HCT116 (cell line): ENCODE results near the gene ATXN7L1. TPM values are rescaled to one million over a fixed set of nuclear protein-coding genes. Genes with fewer than 3 reads are reported as not detected.

Experiments
- ATAC-seq: fragments of 200-7000 bp; cut with Tn5 transposase; 2 replicates; pipeline ENCODE4 v1.9.1; 2020; ENCODE audit warnings: mild to moderate bottlenecking, moderate library complexity
- BruUV-seq: library from RNA; stranded (reverse); fragments of 400-500 nt; replicated peaks from 2 replicates; lab custom pipeline; 2021; lab: Mats Ljungman, UMichigan
- CTCF ChIA-PET: fragments of 300-600 bp; sonication (Branson Sonifier 250); formaldehyde crosslinking; loops from one replicate; lab custom pipeline; 2021; ENCODE audit warnings: antibody characterized with exemption; lab: Charles Lee
- POLR2A ChIA-PET: fragments of 300-600, 350-600 bp; sonication (Branson Sonifier 250); formaldehyde crosslinking; loops from one replicate; lab custom pipeline; 2021; ENCODE audit warnings: antibody characterized with exemption; lab: Charles Lee
- RAD21 ChIA-PET, 2 experiments: fragments of 300-600 bp; sonication (Branson Sonifier 250); formaldehyde crosslinking; loops; one replicate each; lab custom pipeline; 2023; ENCODE audit warnings: low total read pairs in 2 of 2; ENCODE audit not compliant: uncharacterized antibody in 2 of 2, unreplicated experiment in 2 of 2, low non-redundant PET in 1 of 2; lab: Charles Lee
- DNase-seq: peaks from one replicate; pipeline ENCODE4 v3.0.0-alpha.2; 2010; ENCODE audit warnings: low read depth, low spot score
- H2AFZ ChIP-seq: fragments of 200-600 bp; shearing (Covaris generic), sonication (generic); 2 replicates; pipeline ENCODE4 v1.6.1; 2017; ENCODE audit warnings: low read depth, mixed run types, mixed read lengths, antibody characterized with exemption, low read length; ENCODE audit not compliant: poor library complexity, severe bottlenecking
- H3K27ac ChIP-seq: 2 replicates; pipeline ENCODE4 v1.5.1; 2012; ENCODE audit warnings: low read depth, low read length
- H3K27me3 ChIP-seq: fragments of 200-600 bp; sonication (generic); 2 replicates; pipeline ENCODE4 v1.6.1; 2016; ENCODE audit warnings: mixed run types, low read length, mixed read lengths; ENCODE audit not compliant: insufficient read depth
- H3K36me3 ChIP-seq, 2 experiments: fragments of 200-500 bp in 1 of 2; fragments of 200-600 bp in 1 of 2; sonication (Bioruptor generic) in 1 of 2; sonication (generic) in 1 of 2; 2 replicates each; pipeline versions ENCODE4 v1.5.1 to v1.6.1; 2014 to 2016; ENCODE audit warnings: low read length in 2 of 2, inconsistent platforms in 1 of 2, mixed read lengths in 1 of 2, mixed run types in 1 of 2; ENCODE audit not compliant: insufficient read depth in 2 of 2, control insufficient read depth in 1 of 2
- H3K4me1 ChIP-seq, 2 experiments: fragments of 200-600 bp in 1 of 2; sonication (generic) in 1 of 2; 2 replicates each; pipeline versions ENCODE4 v1.5.1 to v1.6.1; 2012 to 2017; ENCODE audit warnings: low read length in 2 of 2, inconsistent platforms in 1 of 2, mild to moderate bottlenecking in 1 of 2, mixed read lengths in 1 of 2, mixed run types in 1 of 2, moderate library complexity in 1 of 2; ENCODE audit not compliant: insufficient read depth in 2 of 2, control insufficient read depth in 1 of 2
- H3K4me2 ChIP-seq: fragments of 200-600 bp; sonication (generic); 2 replicates; pipeline ENCODE4 v1.6.1; 2017; ENCODE audit warnings: mixed run types, low read length, mixed read lengths
- H3K4me3 ChIP-seq, 2 experiments: fragments of 200-600 bp in 1 of 2; sonication (generic) in 1 of 2; replicated peaks in 1 of 2; 2 replicates each; pipeline ENCODE4 v1.5.1; 2011 to 2016; ENCODE audit warnings: low read length in 2 of 2, control low read depth in 1 of 2, low read depth in 1 of 2, mild to moderate bottlenecking in 1 of 2, mixed read lengths in 1 of 2, mixed run types in 1 of 2
- H3K79me2 ChIP-seq: fragments of 200-600 bp; sonication (generic); 2 replicates; pipeline ENCODE4 v1.6.1; 2017; ENCODE audit warnings: mild to moderate bottlenecking, mixed run types, low read length, moderate library complexity, mixed read lengths; ENCODE audit not compliant: insufficient read depth
- H3K9ac ChIP-seq: fragments of 200-600 bp; sonication (generic); 2 replicates; pipeline ENCODE4 v1.6.1; 2016; ENCODE audit warnings: low read length, mixed read lengths
- H3K9me2 ChIP-seq: fragments of 200-600 bp; sonication (generic), shearing (Covaris generic); 2 replicates; pipeline ENCODE4 v1.6.1; 2017; ENCODE audit warnings: mixed run types, mild to moderate bottlenecking, moderate library complexity; ENCODE audit not compliant: insufficient read depth
- H3K9me3 ChIP-seq, 2 experiments: fragments of 200-500 bp in 1 of 2; fragments of 200-600 bp in 1 of 2; sonication (Bioruptor generic) in 1 of 2; sonication (generic) in 1 of 2; 2 replicates each; pipeline ENCODE4 v1.6.1; 2014 to 2017; ENCODE audit warnings: low read length in 2 of 2, mixed read lengths in 2 of 2, inconsistent platforms in 1 of 2, low read depth in 1 of 2, mild to moderate bottlenecking in 1 of 2, mixed run types in 1 of 2, moderate library complexity in 1 of 2; ENCODE audit not compliant: control insufficient read depth in 1 of 2, insufficient read depth in 1 of 2
- H4K20me1 ChIP-seq: fragments of 200-600 bp; sonication (generic), shearing (Covaris generic); 2 replicates; pipeline ENCODE4 v1.6.1; 2017; ENCODE audit warnings: mixed run types, mild to moderate bottlenecking, moderate library complexity; ENCODE audit not compliant: insufficient read depth
- CBX3 ChIP-seq: IDR thresholded peaks from 2 replicates; pipeline ENCODE4 v1.6.1; 2012; ENCODE audit warnings: low read depth
- CEBPB ChIP-seq: IDR thresholded peaks from 2 replicates; pipeline ENCODE4 v1.6.1; 2012; ENCODE audit warnings: low read depth
- EGR1 ChIP-seq: IDR thresholded peaks from 2 replicates; pipeline ENCODE4 v1.6.1; 2012; ENCODE audit warnings: low read depth
- EZH2 ChIP-seq: fragments of 200-600 bp; sonication (generic); IDR thresholded peaks from 2 replicates; pipeline ENCODE4 v1.6.1; 2017; ENCODE audit warnings: antibody characterized with exemption, mixed run types
- EZH2phosphoT487 ChIP-seq: fragments of 200-600 bp; IDR thresholded peaks from 2 replicates; pipeline ENCODE4 v1.6.1; 2018; ENCODE audit warnings: antibody characterized with exemption, borderline replicate concordance
- JUND ChIP-seq: IDR thresholded peaks from 2 replicates; pipeline ENCODE4 v1.6.1; 2012
- POLR2A ChIP-seq: IDR thresholded peaks from 2 replicates; pipeline ENCODE4 v1.7.0; 2011; ENCODE audit warnings: borderline replicate concordance; ENCODE audit not compliant: insufficient read depth, insufficient read length; ENCODE audit errors: extremely low read depth
- RAD21 ChIP-seq: IDR thresholded peaks from 2 replicates; pipeline ENCODE4 v1.6.1; 2012; ENCODE audit warnings: low read depth, mild to moderate bottlenecking
- SP1 ChIP-seq: IDR thresholded peaks from 2 replicates; pipeline ENCODE4 v1.6.1; 2012; ENCODE audit warnings: low read depth
- SRF ChIP-seq: IDR thresholded peaks from 2 replicates; pipeline ENCODE4 v1.6.1; 2012; ENCODE audit warnings: low read depth
- TCF7L2 ChIP-seq: IDR thresholded peaks from 2 replicates; pipeline ENCODE4 v1.7.0; 2011; ENCODE audit warnings: borderline replicate concordance, inconsistent platforms; ENCODE audit not compliant: insufficient read depth, insufficient read length; ENCODE audit errors: extremely low read depth
- YY1 ChIP-seq: IDR thresholded peaks from 2 replicates; pipeline ENCODE4 v1.6.1; 2011; ENCODE audit warnings: low read length, low read depth, moderate library complexity, mild to moderate bottlenecking; ENCODE audit not compliant: insufficient replicate concordance; ENCODE audit errors: extremely low read depth
- intact Hi-C: fragments of 100-400 bp; cut with micrococcal nuclease; formaldehyde crosslinking; loops from 2 replicates; pipeline ENCODE4 v1.10.0; 2022
- total RNA-seq: library from RNA; stranded (reverse); gene quantifications from one replicate; pipeline ENCODE4 v1.2.1, GENCODE V29; 2021; ENCODE audit not compliant: unreplicated experiment
- TF ChIP-seq, protein P1 (sequence below): IDR thresholded peaks from 2 replicates; pipeline ENCODE4 v1.6.1; 2012; ENCODE audit warnings: low read depth
- TF ChIP-seq, protein P2 (sequence below): IDR thresholded peaks from 2 replicates; pipeline ENCODE4 v1.6.1; 2011; ENCODE audit warnings: mild to moderate bottlenecking, low read length, moderate library complexity; ENCODE audit not compliant: insufficient replicate concordance; ENCODE audit errors: extremely low read depth

ATXN7L1 gene
- total RNA-seq, 1 experiment from 2014 or later = 11.5 TPM

DNA sequence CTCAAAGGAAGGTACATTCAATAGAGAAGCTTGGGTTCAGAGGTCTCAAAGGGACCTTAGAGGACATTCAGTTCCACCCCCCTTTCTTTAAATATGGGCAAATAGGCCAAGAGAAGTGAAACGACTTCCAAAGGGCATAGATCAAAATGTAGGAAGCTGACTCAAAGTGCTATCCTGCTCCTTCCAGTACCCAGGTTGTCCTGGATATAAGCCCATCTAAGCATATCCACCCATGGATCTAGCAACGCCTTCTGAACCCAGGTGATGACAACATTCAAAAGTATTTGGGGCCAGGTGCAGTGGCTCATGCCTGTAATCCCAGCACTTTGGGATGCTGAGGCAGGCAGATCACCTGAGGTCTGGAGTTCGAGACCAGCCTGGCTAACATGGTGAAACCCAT, 5.3 kb downstream of the ATXN7L1 start:
- intact Hi-C loops = loop anchor here (10.0 kb wide), 1 partner anchor 216 kb away; no protein-coding TSS in a partner anchor
- ATAC-seq = peak; percentile 48
- H3K4me1 ChIP-seq = peaks cover 5 to 21% of the 10 kb centered on the region in 2 experiments

DNA sequence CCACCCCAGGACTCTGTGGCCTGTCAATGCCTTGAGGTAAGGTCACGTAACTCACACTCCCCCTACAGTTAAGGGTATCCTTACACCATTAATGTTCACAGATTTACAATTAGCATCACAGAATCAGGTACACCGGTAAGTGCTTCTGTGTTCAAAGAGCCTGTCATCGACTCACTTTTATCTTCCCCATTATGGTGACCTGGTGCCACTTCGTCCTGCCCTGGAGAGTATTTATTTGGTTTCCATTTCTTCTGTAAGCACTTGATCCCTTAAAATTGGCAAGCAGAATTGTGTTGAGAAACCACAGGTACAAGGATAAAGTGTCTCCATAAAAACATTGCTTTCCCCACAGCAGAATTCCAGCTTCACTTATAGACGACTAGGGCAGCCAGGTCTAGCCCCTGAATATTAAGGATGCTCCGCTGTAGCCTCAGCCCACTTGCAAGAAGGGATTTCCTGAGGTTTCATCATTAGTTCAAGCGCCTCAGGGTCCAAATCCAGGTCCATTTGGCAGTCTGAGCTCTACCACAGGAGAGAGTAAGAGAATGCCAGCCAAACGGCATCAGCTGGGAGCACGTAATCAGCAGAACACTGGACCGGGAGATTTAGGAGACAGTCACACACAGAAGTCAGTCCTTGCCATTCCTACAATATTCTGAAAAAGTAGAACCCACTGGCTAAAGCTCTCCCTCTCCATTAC, 10.1 kb downstream of the ATXN7L1 start:
- Histone ChIP-seq H3K27me3 (no peaks in the 10 kb centered on the region), H3K9ac (no peak overlapping the region), H3K27ac (no peak overlapping the region), H4K20me1 (no peaks in the 10 kb centered on the region), H3K4me2 (no peak overlapping the region), H3K79me2 (peaks cover 5% of the 10 kb centered on the region; the same call in 1 of the 2 replicates), H3K9me2 (no peaks in the 10 kb centered on the region), H3K9me3 (no peaks in the 10 kb centered on the region), H3K4me1 (peaks cover 0 to 6% of the 10 kb centered on the region in 2 experiments; a peak in 2 of 4 replicates), H3K36me3 (no peaks in the 10 kb centered on the region; a peak in 1 of 4 replicates), H2AFZ (no peak overlapping the region), H3K4me3 (no peak overlapping the region)
- no peak for TF ChIP-seq RAD21
- TF ChIP-seq, protein P1, sequence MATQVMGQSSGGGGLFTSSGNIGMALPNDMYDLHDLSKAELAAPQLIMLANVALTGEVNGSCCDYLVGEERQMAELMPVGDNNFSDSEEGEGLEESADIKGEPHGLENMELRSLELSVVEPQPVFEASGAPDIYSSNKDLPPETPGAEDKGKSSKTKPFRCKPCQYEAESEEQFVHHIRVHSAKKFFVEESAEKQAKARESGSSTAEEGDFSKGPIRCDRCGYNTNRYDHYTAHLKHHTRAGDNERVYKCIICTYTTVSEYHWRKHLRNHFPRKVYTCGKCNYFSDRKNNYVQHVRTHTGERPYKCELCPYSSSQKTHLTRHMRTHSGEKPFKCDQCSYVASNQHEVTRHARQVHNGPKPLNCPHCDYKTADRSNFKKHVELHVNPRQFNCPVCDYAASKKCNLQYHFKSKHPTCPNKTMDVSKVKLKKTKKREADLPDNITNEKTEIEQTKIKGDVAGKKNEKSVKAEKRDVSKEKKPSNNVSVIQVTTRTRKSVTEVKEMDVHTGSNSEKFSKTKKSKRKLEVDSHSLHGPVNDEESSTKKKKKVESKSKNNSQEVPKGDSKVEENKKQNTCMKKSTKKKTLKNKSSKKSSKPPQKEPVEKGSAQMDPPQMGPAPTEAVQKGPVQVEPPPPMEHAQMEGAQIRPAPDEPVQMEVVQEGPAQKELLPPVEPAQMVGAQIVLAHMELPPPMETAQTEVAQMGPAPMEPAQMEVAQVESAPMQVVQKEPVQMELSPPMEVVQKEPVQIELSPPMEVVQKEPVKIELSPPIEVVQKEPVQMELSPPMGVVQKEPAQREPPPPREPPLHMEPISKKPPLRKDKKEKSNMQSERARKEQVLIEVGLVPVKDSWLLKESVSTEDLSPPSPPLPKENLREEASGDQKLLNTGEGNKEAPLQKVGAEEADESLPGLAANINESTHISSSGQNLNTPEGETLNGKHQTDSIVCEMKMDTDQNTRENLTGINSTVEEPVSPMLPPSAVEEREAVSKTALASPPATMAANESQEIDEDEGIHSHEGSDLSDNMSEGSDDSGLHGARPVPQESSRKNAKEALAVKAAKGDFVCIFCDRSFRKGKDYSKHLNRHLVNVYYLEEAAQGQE = no peak
- no peak for TF ChIP-seq JUND
- TF ChIP-seq POLR2A = no peak
- no peak for TF ChIP-seq CBX3
- TF ChIP-seq EZH2 = no peak
- TF ChIP-seq, protein P2, sequence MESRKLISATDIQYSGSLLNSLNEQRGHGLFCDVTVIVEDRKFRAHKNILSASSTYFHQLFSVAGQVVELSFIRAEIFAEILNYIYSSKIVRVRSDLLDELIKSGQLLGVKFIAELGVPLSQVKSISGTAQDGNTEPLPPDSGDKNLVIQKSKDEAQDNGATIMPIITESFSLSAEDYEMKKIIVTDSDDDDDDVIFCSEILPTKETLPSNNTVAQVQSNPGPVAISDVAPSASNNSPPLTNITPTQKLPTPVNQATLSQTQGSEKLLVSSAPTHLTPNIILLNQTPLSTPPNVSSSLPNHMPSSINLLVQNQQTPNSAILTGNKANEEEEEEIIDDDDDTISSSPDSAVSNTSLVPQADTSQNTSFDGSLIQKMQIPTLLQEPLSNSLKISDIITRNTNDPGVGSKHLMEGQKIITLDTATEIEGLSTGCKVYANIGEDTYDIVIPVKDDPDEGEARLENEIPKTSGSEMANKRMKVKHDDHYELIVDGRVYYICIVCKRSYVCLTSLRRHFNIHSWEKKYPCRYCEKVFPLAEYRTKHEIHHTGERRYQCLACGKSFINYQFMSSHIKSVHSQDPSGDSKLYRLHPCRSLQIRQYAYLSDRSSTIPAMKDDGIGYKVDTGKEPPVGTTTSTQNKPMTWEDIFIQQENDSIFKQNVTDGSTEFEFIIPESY = no peak
- TF ChIP-seq YY1 = no peak
- ChIA-PET POLR2A (no interaction called here), RAD21 (no interaction called here), CTCF (no interaction called here)
- BruUV-seq = no TSS peak
- intact Hi-C loops = no loop called here
- no peak for DNase-seq
- ATAC-seq = no peak

More for the DNA sequence above, 5.3 kb downstream of the ATXN7L1 start:
- H4K20me1 ChIP-seq = no peaks in the 10 kb centered on the region
- H3K79me2 ChIP-seq = peaks cover 21% of the 10 kb centered on the region; the same call in 1 of the 2 replicates
- ChIA-PET RAD21 (no interaction called here), POLR2A (no interaction called here), CTCF (no interaction called here)
- no peaks in the 10 kb centered on the region; a peak in 2 of 4 replicates for H3K36me3 ChIP-seq
- peak; percentile 8 for DNase-seq
- no TSS peak for BruUV-seq
- H3K4me3 ChIP-seq = no peak overlapping the region
- H3K9ac ChIP-seq = no peak overlapping the region
- TF ChIP-seq POLR2A = no peak
- no peak for TF ChIP-seq TCF7L2
- TF ChIP-seq SP1 = no peak
- TF ChIP-seq EZH2phosphoT487 = no peak
- TF ChIP-seq RAD21 = no peak
- TF ChIP-seq EGR1 = no peak
- TF ChIP-seq JUND = no peak
- TF ChIP-seq SRF = no peak
- no peak for TF ChIP-seq CEBPB
- peak overlapping the region; percentile 29 for H3K4me2 ChIP-seq
- no peaks in the 10 kb centered on the region for H3K9me2 ChIP-seq
- H3K27me3 ChIP-seq = no peaks in the 10 kb centered on the region
- no peak overlapping the region for H3K27ac ChIP-seq
- no peak overlapping the region for H2AFZ ChIP-seq
- no peaks in the 10 kb centered on the region for H3K9me3 ChIP-seq
